COR-L47 (cell line): ENCODE results near the gene PPP1R9B.

ENCODE experiments used
- DNase-seq: peaks from one replicate; lab custom pipeline; 2025; lab: John Stamatoyannopoulos, UW

Gene PPP1R9B

DNA sequence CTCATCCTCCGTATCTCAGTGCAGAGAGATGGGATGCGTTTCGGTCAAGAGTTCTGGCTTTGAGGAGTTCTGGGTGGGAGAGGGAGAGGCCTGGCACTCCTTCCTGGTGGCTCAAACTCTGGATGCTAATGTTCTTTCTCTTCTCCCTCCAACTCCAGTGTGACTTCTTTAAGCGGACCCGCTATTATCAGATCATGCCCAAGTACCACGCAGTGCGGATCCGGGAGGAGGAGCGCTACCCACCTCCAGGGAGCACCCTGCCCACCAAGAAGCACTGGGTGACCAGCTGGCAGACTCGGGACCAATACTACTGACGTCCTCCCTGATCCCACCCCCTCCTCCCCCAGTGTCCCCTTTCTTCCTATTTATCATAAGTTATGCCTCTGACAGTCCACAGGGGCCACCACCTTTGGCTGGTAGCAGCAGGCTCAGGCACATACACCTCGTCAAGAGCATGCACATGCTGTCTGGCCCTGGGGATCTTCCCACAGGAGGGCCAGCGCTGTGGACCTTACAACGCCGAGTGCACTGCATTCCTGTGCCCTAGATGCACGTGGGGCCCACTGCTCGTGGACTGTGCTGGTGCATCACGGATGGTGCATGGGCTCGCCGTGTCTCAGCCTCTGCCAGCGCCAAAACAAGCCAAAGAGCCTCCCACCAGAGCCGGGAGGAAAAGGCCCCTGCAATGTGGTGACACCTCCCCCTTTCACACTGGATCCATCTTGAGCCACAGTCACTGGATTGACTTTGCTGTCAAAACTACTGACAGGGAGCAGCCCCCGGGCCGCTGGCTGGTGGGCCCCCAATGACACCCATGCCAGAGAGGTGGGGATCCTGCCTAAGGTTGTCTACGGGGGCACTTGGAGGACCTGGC is 61.3 kb downstream of the PPP1R9B start:
- DNase-seq: no peak

DNA sequence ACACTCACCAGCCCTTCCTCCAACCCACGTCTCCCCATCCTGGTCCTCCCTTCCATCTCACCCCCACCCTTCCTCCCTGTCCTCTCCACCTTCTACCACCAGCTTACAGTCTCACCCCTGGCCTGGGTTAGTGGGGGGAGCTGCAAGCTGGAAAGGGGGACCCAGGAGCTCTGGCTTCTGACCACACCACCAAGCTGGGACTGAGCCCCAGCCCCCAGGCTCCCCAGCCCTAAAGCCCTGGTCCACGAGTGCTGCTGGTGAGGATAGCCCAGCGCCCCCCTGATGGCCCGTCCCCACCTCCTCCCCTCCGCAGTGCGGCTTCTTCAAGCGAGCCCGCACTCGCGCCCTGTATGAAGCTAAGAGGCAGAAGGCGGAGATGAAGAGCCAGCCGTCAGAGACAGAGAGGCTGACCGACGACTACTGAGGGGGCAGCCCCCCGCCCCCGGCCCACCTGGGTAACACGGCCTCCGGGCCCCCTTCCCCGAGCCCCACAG is 62.5 kb downstream of the PPP1R9B start:
- no peak for DNase-seq

GRCh38 chr17:50087246-50087911 is 63.1 kb downstream of the PPP1R9B start:
- DNase-seq: peak; percentile 37
